ENCODE results near the gene BLMH.

GRCh38 chr17:30217746-30218245 lies 73.9 kb downstream of the BLMH start:
- TF ChIP-seq POLR2A (IDR thresholded peaks at IDR 0.05) (no peak), CTCF (IDR thresholded peaks at IDR 0.05) (no peak), POLR2AphosphoS5 (IDR thresholded peaks at IDR 0.05) (no peak)
